ENCODE measurements around the gene HSPBAP1.

HSPBAP1 gene

GRCh38 chr3:122794779-122795673, 1.4 kb upstream of the HSPBAP1 start, which contains the start of gene SLC49A4:
Gene SLC49A4 (plus strand): TSS chr3:122795069. CDS start chr3:122795193, 124 bp downstream.
- H3K4me2 ChIP-seq (ENCODE audit: low read depth, low read length, poor library complexity, severe bottlenecking): peak within 1 kb of the TSS; percentile 98
- peak within 1 kb of the TSS; percentile 93 for H2AFZ ChIP-seq (ENCODE audit: low read depth, low read length, severe bottlenecking)
- H3K36me3 ChIP-seq (ENCODE audit: low read length): no peaks in the 10 kb centered on the region
- peak within 1 kb of the TSS; percentile 68 for H3K9ac ChIP-seq (ENCODE audit: low read length)
- H3K27ac ChIP-seq (ENCODE audit: low read depth, low read length): peak within 1 kb of the TSS; percentile 51
- no peaks in the 10 kb centered on the region for H3K27me3 ChIP-seq (ENCODE audit: low read length)
- H4K20me1 ChIP-seq (ENCODE audit: low read depth, low read length): no peaks in the 10 kb centered on the region
- H3K4me3 ChIP-seq (ENCODE audit: insufficient read depth, low read length, poor library complexity, severe bottlenecking): peak within 1 kb of the TSS; percentile 77
- TF ChIP-seq, protein P1, sequence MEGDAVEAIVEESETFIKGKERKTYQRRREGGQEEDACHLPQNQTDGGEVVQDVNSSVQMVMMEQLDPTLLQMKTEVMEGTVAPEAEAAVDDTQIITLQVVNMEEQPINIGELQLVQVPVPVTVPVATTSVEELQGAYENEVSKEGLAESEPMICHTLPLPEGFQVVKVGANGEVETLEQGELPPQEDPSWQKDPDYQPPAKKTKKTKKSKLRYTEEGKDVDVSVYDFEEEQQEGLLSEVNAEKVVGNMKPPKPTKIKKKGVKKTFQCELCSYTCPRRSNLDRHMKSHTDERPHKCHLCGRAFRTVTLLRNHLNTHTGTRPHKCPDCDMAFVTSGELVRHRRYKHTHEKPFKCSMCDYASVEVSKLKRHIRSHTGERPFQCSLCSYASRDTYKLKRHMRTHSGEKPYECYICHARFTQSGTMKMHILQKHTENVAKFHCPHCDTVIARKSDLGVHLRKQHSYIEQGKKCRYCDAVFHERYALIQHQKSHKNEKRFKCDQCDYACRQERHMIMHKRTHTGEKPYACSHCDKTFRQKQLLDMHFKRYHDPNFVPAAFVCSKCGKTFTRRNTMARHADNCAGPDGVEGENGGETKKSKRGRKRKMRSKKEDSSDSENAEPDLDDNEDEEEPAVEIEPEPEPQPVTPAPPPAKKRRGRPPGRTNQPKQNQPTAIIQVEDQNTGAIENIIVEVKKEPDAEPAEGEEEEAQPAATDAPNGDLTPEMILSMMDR (IDR thresholded peaks at IDR 0.05; ENCODE audit: insufficient read depth, low read length, poor library complexity, severe bottlenecking): no peak
- TF ChIP-seq EZH2phosphoT487 (conservative IDR thresholded peaks at IDR 0.05; ENCODE audit: low read length): no peak
- no peaks in the 10 kb centered on the region for H3K9me3 ChIP-seq (ENCODE audit: insufficient read depth, low read length)
- H3F3A ChIP-seq (ENCODE audit: insufficient read depth): 0 out of 2 replicates have a peak, but pooled peaks cover 7% of the 10 kb centered on the region
- H3K79me2 ChIP-seq (ENCODE audit: insufficient read depth, low read length): peaks cover 6% of the 10 kb centered on the region; the same call in 1 of the 2 replicates
- H3K9me2 ChIP-seq (replicated peaks; ENCODE audit: insufficient read depth, low read length): no peaks in the 10 kb centered on the region

- H3K4me3 ChIP-seq (ENCODE audit: insufficient read depth, low read length, poor library complexity, severe bottlenecking): peak overlapping the region; percentile 77
- no peaks in the 10 kb centered on the region for H3K36me3 ChIP-seq (ENCODE audit: low read length)
- H3K27ac ChIP-seq (ENCODE audit: low read depth, low read length): peak overlapping the region; percentile 51
- no peaks in the 10 kb centered on the region for H3K9me3 ChIP-seq (ENCODE audit: insufficient read depth, low read length)
- H3K4me2 ChIP-seq (ENCODE audit: low read depth, low read length, poor library complexity, severe bottlenecking): peak overlapping the region; percentile 98
- H3K9ac ChIP-seq (ENCODE audit: low read length): peak overlapping the region; percentile 68
- H3K79me2 ChIP-seq (ENCODE audit: insufficient read depth, low read length): peaks cover 6% of the 10 kb centered on the region; the same call in 1 of the 2 replicates
- H4K20me1 ChIP-seq (ENCODE audit: low read depth, low read length): no peaks in the 10 kb centered on the region
- no peaks in the 10 kb centered on the region for H3K27me3 ChIP-seq (ENCODE audit: low read length)
- H3K9me2 ChIP-seq (replicated peaks; ENCODE audit: insufficient read depth, low read length): no peaks in the 10 kb centered on the region
- no peak for TF ChIP-seq EZH2phosphoT487 (conservative IDR thresholded peaks at IDR 0.05; ENCODE audit: low read length)
- TF ChIP-seq, protein P1 (IDR thresholded peaks at IDR 0.05; ENCODE audit: insufficient read depth, low read length, poor library complexity, severe bottlenecking): no peak
- H3F3A ChIP-seq (ENCODE audit: insufficient read depth): 0 out of 2 replicates have a peak, but pooled peaks cover 7% of the 10 kb centered on the region
- peak overlapping the region; percentile 93 for H2AFZ ChIP-seq (ENCODE audit: low read depth, low read length, severe bottlenecking)
These were observed 800 bp upstream of the HSPBAP1 start for GRCh38 chr3:122794483-122794778.

- Histone ChIP-seq H3K27me3 (ENCODE audit: low read length) (no peaks in the 10 kb centered on the region), H4K20me1 (ENCODE audit: low read depth, low read length) (no peaks in the 10 kb centered on the region), H3K9me3 (ENCODE audit: insufficient read depth, low read length) (no peaks in the 10 kb centered on the region), H2AFZ (ENCODE audit: low read depth, low read length, severe bottlenecking) (no peak overlapping the region), H3K36me3 (ENCODE audit: low read length) (no peaks in the 10 kb centered on the region), H3K79me2 (ENCODE audit: insufficient read depth, low read length) (peaks cover 6% of the 10 kb centered on the region; the same call in 1 of the 2 replicates), H3K4me2 (ENCODE audit: low read depth, low read length, poor library complexity, severe bottlenecking) (no peak overlapping the region), H3K4me3 (ENCODE audit: insufficient read depth, low read length, poor library complexity, severe bottlenecking) (no peak overlapping the region), H3F3A (ENCODE audit: insufficient read depth) (0 out of 2 replicates have a peak, but pooled peaks cover 7% of the 10 kb centered on the region), H3K27ac (ENCODE audit: low read depth, low read length) (no peak overlapping the region), H3K9me2 (replicated peaks; ENCODE audit: insufficient read depth, low read length) (no peaks in the 10 kb centered on the region), H3K9ac (ENCODE audit: low read length) (no peak overlapping the region)
- TF ChIP-seq, protein P1 (IDR thresholded peaks at IDR 0.05; ENCODE audit: insufficient read depth, low read length, poor library complexity, severe bottlenecking): no peak
These were observed 3.9 kb downstream of the HSPBAP1 start for GRCh38 chr3:122789585-122790273.
